ENCODE results near the gene FANCC.
A peak's percentile ranks its signal among the peaks of the same experiment; 100 is the strongest.

The FANCC gene

DNA sequence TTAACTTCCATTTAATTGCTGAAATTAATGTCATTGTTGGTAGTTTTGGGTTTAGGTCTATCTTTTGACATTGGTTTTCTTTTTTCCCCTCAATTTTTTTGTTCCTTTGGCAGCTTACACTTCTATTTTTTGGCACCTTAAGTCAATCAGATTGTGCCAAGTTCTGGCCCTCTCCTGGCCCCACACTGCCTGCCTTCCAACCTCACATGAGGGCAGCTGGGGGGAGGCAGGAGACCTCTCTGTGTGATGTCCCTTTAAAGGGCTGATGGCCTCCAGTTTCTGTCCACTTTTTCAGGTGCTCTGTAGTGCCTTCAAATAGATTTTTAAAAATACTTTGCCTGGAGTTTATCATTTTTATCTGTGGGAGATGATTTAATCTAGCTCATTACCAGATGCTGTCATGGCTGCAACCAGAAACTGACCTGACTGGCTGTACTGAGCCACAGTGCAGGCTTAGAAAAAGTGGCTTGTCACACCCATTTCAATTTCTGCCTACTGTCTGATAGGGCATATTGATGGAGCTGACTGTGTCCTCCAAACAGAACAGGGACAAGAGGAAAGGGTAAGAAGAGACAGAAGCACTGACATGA is 196.6 kb downstream of the FANCC start:
- DNase-seq (ENCODE audit: low spot score): no peak

GRCh38 chr9:95118596-95118995 is 198.9 kb downstream of the FANCC start:
- no peak for DNase-seq (ENCODE audit: low spot score)

DNA sequence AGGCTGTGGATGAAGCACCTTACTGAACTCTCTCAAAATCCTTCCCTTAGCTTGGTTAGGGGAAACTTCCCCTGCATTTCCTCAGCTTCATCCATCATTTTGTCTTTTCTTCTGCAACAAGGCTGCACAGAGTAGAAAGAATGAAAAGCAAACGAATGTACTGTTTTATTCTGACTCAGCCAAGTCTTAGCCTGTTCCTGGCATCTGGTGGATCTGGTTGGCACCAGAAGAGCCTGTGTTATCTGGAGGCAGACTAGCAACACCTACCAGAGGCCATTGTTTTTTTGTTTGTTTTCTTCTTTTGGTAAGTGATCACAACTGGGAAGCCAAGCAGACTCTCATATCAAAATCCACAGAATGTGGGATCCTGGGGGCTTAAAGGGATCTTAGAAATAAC is 200.7 kb downstream of the FANCC start:
- DNase-seq (ENCODE audit: low spot score): no peak

DNA sequence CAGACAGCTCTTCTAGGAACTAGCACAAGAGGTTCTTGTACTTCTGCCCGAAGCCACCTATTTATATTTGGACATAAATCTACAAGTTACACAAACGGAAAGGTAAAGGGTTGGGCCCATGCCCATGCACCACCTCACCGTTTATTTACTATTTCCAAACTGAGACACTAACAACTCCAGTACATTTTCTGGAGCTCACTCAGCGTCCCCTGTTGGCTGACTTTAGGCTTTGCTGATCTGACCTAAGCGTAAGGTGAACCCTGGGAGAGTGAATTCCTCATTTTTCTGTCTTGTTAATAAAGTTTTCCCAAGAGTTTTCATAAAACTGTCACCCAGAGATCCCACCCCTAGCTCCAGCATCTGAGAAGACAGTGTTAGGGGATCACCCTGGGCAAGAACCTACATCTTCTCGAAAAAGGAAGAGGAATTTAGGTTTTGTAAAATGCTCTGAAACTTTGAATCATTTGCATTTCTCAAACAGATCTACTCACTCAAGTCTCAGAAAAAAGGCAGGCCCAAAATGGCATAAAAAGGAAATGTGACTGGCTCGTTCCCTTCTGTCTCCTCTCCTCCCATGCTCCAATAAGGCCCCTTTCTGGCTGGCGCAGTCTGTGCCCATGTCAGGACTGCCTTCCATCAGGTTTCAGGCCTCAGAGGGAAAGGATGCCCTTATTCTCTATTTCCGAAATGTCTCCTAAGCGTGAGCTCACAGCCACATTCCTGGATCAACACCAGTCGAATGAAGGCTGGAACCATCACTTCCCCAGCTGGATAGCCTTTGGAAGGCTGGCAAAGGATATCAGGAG is 201.3 kb downstream of the FANCC start:
- DNase-seq (ENCODE audit: low spot score): no peak

GRCh38 chr9:95115104-95115503 is 202.4 kb downstream of the FANCC start:
- DNase-seq (ENCODE audit: low spot score): no peak

DNA sequence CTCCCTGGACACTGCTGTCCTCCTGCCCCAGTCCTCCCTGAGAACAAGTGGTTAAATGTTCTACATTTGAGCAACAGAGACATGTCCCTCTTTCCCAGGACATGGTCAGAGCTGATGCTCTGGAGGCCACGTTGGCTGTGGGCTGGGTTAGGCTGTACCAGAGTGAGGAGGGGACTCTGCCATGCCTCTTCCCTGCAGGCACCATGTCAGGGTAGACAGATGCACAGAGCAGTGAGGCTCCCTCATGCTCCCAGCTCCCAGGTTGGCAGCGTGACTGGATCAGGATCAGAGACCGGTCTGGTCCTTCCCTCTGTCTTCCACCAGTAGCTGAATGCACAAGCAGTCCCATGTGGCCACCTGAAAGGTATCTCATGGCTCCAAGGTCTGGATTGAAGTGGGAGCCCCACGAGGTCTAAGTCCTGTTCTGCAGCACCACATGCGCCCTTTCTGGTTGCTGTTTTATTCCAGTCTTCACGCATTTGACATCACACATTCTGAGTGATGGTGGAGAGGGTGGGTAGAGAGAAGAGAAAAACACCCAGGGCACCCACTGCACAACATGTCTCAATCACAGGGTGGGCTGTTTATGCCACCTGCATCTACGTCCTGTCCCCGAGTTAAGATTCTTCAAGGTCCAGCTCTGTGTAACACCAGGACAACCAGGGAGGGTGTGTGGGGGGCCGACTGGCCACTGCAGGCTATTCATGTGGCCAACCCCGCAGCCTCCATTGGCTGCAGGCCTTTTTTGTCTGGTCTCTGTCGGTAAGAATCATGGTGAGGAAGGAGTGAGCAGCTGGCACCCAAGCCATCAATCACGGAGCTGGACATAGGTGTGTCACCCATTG is 204.9 kb downstream of the FANCC start:
- no peak for DNase-seq (ENCODE audit: low spot score)

GRCh38 chr9:95111716-95112115 is 205.8 kb downstream of the FANCC start:
- DNase-seq (ENCODE audit: low spot score): no peak

GRCh38 chr9:95110921-95111525 is 206.5 kb downstream of the FANCC start:
- DNase-seq (ENCODE audit: low spot score): no peak

- DNase-seq (ENCODE audit: low spot score): no peak
These were observed 208.1 kb downstream of the FANCC start for GRCh38 chr9:95109456-95109855.

GRCh38 chr9:95108777-95109176 is 208.7 kb downstream of the FANCC start:
- no peak for DNase-seq (ENCODE audit: low spot score)

DNA sequence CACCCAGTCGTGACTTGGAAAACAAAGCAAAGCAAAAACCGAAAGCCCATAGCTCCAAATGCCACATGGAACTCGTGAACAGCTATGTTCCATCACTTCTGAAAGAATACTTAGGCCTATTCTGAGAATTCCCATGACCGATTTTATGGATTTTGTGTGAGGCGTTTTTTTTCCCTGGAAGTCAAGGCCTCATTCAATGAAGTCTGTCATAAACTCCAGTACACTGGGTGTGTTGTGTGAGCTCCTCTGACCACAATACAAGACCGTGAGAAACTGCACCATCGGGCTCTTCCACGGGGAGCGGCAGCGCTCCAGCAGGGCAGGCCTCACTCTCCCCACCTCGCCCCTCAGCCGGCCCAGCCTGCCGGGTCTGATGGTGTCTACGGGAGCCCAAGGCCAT is 209.5 kb downstream of the FANCC start:
- peak; percentile 86 for DNase-seq (ENCODE audit: low spot score)

GRCh38 chr9:95107001-95107749 is 210.3 kb downstream of the FANCC start:
- DNase-seq (ENCODE audit: low spot score): no peak

DNA sequence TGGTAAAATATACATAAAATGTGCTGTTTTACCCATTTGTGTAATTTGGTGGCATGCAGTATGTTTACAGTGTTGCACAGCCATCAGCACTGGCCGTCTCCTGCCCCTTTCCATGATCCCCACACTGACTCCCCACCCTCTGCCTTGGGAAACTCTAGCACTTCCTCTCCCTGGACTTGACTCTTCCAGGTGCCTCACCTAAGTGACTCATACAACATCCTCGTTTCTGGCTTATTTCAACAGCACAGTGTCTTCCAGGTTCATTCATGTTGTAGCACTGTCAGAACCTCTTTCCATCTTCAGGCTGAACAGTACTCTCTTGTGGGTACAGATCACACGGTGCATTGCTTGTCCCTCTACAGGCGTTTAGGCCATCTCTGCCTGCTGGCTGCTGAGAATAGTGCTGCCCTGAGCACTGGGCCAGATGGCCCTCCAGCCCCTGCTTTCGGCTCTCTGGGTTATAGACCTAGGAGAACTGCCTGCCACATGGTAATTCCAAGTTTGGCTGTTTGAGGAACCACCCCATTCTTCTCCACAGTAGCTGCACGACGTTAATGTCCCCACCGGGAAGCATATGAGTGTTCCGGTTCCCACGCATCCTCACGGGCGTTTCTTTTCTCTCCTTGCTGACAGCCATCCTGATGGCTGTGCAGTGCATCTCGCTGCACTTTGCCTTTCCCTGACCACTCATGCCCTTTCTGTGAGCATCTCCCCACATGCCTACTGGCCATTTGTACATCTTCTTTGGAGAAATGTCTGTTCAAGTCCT is 211.8 kb downstream of the FANCC start:
- DNase-seq (ENCODE audit: low spot score): no peak

DNA sequence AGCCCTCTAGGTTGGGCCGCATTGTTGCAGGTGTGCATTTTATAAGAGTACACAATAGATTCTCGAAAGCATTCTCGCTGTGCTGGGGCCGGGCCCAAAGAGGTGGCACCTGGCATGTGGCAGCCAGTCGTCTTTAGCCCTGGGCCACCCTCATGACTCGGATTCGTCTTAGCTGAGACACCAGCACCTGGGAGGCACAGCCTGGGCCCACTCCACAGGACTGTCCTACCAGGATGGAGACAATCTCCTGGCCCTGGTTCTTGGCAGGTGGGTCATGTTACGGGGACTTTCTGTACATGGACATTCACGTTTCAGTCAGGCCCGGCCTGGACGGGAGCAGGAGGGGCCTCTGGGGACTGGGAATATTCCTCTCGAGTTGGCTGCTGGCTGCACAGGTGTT is 212.5 kb downstream of the FANCC start:
- no peak for DNase-seq (ENCODE audit: low spot score)

DNA sequence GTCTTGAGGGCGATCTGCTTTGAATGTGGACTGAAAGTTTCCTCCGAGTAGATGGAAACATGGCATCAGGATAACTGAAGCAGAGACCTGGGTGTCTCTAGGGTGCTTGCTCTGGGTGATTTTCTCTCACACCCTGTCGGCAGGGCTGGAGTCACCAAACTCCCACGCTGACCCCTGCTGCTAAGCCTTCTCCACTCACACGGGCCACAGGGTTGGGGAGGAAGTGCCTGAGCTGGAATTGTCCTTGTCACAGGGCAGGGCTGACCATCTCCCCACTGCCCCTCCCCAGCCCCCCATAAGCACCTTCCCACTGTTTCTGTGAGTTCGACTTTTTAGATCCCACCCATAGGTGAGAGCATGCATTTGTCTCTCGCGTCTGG is 212.9 kb downstream of the FANCC start:
- no peak for DNase-seq (ENCODE audit: low spot score)

- no peak for DNase-seq (ENCODE audit: low spot score)
These were observed 213.5 kb downstream of the FANCC start for GRCh38 chr9:95103871-95104580.

GRCh38 chr9:95103281-95103771 is 214.2 kb downstream of the FANCC start:
- no peak for DNase-seq (ENCODE audit: low spot score)

DNA sequence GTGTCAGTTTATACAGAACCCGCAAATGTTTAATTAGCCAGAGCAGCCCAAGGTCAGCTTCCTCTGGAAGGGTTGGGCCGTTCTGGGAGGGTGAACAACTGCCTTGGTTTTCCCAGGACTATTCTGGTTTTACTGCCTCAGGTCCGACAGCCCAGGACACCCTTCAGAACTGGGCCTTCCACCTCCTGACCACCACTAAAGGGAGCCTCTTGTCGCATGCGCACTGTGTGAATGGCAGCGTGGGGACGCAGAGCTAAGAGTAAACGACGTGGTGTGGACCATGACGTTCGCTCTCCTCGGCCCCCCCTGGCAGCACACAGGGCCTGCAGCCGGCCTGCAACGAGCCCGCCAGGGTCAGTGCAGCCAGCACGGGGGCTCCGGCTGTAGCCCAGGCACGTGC is 214.9 kb downstream of the FANCC start:
- DNase-seq (ENCODE audit: low spot score): no peak

- peak; percentile 97 for DNase-seq (ENCODE audit: low spot score)
These were observed 215.5 kb downstream of the FANCC start for GRCh38 chr9:95102001-95102433.

- no peak for DNase-seq (ENCODE audit: low spot score)
These were observed 216.2 kb downstream of the FANCC start for GRCh38 chr9:95101326-95101725.

Data from pons (tissue), 1 donor.